ENCODE measurements around the gene TOP2B. TPM values are rescaled to one million over a fixed set of nuclear protein-coding genes. Genes with fewer than 3 reads are reported as not detected.

TOP2B gene
- total and polyA plus RNA-seq, 9 of the 15 experiments (the other 6 are each of a cell fraction or from before 2014, with no cell fraction given), result 45.3 to 186 (median 134) TPM

DNA sequence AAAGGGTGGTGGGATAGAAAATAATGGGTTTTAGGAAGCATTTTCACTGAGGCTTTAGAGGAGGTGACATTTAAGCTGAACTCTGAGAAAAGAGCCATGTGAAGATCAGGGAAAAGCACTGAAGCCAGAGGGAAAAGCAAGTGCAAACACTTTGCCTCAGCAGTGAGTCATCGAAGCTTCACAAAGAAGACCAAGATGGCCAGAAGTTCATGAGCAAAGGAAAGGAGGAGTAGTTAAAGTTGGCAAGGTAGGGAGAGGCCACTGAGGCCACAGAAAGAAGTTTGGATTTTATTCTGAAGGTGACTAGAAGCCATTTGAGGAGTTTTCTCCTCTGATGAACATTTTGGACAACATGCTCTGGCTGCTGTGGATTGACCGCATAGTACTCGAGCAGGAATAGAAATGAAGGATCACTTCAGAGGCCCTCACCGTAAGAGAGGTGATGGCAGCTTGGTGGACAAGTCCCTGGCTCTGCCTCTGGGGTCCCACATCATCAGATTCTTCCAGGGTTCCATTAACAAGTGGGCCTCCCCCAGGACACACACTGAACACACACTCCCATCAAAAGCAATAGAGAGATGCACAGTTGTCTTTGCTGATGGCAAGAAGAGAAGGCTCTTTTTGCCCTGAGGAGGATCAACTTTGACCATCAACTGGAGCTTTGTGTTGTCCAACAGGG is 75.5 kb downstream of the TOP2B start:
- CTCF ChIA-PET (ENCODE audit: low intra/inter-chr PET ratio), result no interaction called here
- Histone ChIP-seq H3K4me1 (replicated peaks in 1 of 2; ENCODE audit: control insufficient read depth in 2 of 2, insufficient read depth in 2 of 2, low read length in 2 of 2) (peaks cover 0 to 19% of the 10 kb centered on the region in 2 experiments; a peak in 2 of 5 replicates), H3K9ac (ENCODE audit: insufficient read depth in 1 of 2, low read depth in 2 of 2, low read length in 2 of 2) (no peak overlapping the region), H3K4me2 (ENCODE audit: insufficient read depth, low read length) (no peak overlapping the region), H3K9me1 (ENCODE audit: control insufficient read depth, insufficient read depth, low read length) (no peaks in the 10 kb centered on the region), H4K20me1 (replicated peaks; ENCODE audit: control insufficient read depth, insufficient read depth, low read length) (no peaks in the 10 kb centered on the region), H3K9me3 (replicated peaks; ENCODE audit: control insufficient read depth, insufficient read depth, low read depth, low read length) (no peaks in the 10 kb centered on the region), H3K79me2 (ENCODE audit: control insufficient read depth, insufficient read depth, low read length) (no peaks in the 10 kb centered on the region), H3K4me3 (no peak overlapping the region), H3K27ac (ENCODE audit: extremely low read depth, low read depth, low read length) (no peak overlapping the region), H3K36me3 (ENCODE audit: control insufficient read depth, insufficient read depth, low read length) (no peaks in the 10 kb centered on the region), H3K27me3 (ENCODE audit: control insufficient read depth in 2 of 2, insufficient read depth in 2 of 2, low read length in 2 of 2) (peaks cover 15 to 28% of the 10 kb centered on the region in 2 experiments), H2AFZ (ENCODE audit: low read depth, low read length) (peak overlapping the region; percentile 58)
- POLR2A ChIA-PET, result no interaction called here
- 63% methylated on average over 4 of the region's 4 CpGs for WGBS (ENCODE audit: insufficient coverage, low coverage, missing lambda C conversion rate)
- no TSS peak for BruUV-seq (replicated peaks)
- FAIRE-seq (peak; percentile 59), DNase-seq (ENCODE audit: extremely low read depth in 1 of 4, low spot score in 3 of 4) (no peak), ATAC-seq (no peak)
- intact Hi-C loops (cut with micrococcal nuclease) (no loop called here), in situ Hi-C loops (cut with MboI) (no loop called here)
- TF ChIP-seq ATF3 (IDR thresholded peaks at IDR 0.05), result peak; percentile 66
- no peak for TF ChIP-seq ATF3 (CRISPR knock-in tag; conservative IDR thresholded peaks at IDR 0.05)
- TF ChIP-seq MXI1 (IDR thresholded peaks at IDR 0.05; ENCODE audit: low read depth, low read length), result no peak
- TF ChIP-seq, protein P1, sequence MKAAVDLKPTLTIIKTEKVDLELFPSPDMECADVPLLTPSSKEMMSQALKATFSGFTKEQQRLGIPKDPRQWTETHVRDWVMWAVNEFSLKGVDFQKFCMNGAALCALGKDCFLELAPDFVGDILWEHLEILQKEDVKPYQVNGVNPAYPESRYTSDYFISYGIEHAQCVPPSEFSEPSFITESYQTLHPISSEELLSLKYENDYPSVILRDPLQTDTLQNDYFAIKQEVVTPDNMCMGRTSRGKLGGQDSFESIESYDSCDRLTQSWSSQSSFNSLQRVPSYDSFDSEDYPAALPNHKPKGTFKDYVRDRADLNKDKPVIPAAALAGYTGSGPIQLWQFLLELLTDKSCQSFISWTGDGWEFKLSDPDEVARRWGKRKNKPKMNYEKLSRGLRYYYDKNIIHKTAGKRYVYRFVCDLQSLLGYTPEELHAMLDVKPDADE (conservative IDR thresholded peaks at IDR 0.05; ENCODE audit: control insufficient read depth, low read depth, low read length), result no peak
- TF ChIP-seq, protein P2, sequence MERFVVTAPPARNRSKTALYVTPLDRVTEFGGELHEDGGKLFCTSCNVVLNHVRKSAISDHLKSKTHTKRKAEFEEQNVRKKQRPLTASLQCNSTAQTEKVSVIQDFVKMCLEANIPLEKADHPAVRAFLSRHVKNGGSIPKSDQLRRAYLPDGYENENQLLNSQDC (CRISPR knock-in tag; IDR thresholded peaks at IDR 0.05), result no peak
- no peak for TF ChIP-seq PHTF2 (CRISPR knock-in tag; IDR thresholded peaks at IDR 0.05)
- no peak for TF ChIP-seq IFI16 (CRISPR knock-in tag; IDR thresholded peaks at IDR 0.05)
- peak; percentile 54 for TF ChIP-seq ZFP36 (IDR thresholded peaks at IDR 0.05; ENCODE audit: low read depth, low read length, partially characterized antibody)
- no peak for TF ChIP-seq ATF1 (CRISPR knock-in tag; IDR thresholded peaks at IDR 0.05)
- no peak for TF ChIP-seq ATF1 (tag; IDR thresholded peaks at IDR 0.05)
- TF ChIP-seq RAD51 (IDR thresholded peaks at IDR 0.05; ENCODE audit: borderline replicate concordance, low read depth), result no peak
- TF ChIP-seq SAFB (IDR thresholded peaks at IDR 0.05; ENCODE audit: borderline replicate concordance, low read depth, low read length), result no peak
- no peak for TF ChIP-seq CREB3 (tag; conservative IDR thresholded peaks at IDR 0.05; ENCODE audit: low read depth)
- TF ChIP-seq GABPB1 (CRISPR knock-in tag; IDR thresholded peaks at IDR 0.05), result no peak
- TF ChIP-seq, protein P3, sequence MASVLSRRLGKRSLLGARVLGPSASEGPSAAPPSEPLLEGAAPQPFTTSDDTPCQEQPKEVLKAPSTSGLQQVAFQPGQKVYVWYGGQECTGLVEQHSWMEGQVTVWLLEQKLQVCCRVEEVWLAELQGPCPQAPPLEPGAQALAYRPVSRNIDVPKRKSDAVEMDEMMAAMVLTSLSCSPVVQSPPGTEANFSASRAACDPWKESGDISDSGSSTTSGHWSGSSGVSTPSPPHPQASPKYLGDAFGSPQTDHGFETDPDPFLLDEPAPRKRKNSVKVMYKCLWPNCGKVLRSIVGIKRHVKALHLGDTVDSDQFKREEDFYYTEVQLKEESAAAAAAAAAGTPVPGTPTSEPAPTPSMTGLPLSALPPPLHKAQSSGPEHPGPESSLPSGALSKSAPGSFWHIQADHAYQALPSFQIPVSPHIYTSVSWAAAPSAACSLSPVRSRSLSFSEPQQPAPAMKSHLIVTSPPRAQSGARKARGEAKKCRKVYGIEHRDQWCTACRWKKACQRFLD (CRISPR knock-in tag; IDR thresholded peaks at IDR 0.05), result 0 out of 2 replicates have a peak, but pooled peaks have one; percentile 12
- TF ChIP-seq ZSCAN32 (CRISPR knock-in tag; IDR thresholded peaks at IDR 0.05), result no peak
- TF ChIP-seq CBX2 (IDR thresholded peaks at IDR 0.05; ENCODE audit: insufficient read depth, low read length, poor library complexity, severe bottlenecking), result no peak
- no peak for TF ChIP-seq NCOA4 (IDR thresholded peaks at IDR 0.05; ENCODE audit: partially characterized antibody)
- peak; percentile 57; the same call in 1 of the 2 replicates for TF ChIP-seq EHMT2 (IDR thresholded peaks at IDR 0.05)
